GM18867 (cell line): ENCODE results near the gene DOCK1.

Experiments
- ATAC-seq: cut with Tn5 transposase; IDR thresholded peaks from one replicate; pipeline ENCODE4 v1.9.1; 2021; ENCODE audit warnings: mild to moderate bottlenecking, moderate library complexity; ENCODE audit not compliant: unreplicated experiment

The DOCK1 gene

DNA sequence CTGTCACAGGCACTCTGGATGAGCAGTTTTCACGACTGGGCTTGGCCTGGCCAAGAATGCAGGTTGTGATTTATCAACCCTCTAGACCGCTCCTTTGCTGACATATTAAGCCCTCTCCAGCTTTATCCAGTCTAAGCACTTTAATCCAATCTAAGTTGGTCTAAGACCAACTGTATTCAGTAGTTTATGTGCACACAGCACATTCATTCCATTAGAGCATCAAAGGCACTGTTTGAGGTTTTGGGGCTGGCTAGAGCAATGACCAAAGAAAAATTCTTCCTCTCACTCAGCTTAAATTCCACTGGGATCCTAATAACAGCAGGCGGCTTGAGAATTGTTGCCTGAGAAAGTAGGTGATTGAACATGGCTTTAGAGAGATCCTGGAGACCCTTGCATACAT, 467.1 kb downstream of the DOCK1 start:
- no peak for ATAC-seq

DNA sequence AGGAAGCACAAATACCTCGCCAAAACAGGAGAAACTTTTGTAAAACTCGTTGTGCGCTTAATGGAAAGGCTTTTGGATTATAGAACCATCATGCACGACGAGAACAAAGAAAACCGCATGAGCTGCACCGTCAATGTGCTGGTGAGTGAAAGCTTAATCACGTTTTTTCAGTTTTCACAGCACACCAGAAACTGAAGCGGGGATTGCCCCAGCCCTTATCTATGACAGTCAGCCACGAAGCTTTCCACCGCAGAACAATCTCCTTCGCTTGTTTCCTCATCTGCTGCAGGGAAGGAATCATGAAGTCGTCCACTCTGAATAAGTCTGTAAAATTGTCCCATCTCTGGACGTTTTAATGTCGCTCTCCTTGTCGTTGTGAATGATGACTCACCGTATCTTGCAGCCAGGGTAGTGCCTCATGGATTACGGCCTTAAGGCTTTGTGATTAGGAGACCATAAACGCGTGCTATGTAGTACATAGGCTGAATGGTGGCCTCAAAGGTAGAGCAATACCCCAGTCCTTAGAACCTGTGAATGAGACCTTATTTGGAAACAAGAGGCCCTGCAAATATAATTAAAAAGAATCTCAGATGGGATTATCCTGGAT, 468.9 kb downstream of the DOCK1 start:
- ATAC-seq = no peak

DNA sequence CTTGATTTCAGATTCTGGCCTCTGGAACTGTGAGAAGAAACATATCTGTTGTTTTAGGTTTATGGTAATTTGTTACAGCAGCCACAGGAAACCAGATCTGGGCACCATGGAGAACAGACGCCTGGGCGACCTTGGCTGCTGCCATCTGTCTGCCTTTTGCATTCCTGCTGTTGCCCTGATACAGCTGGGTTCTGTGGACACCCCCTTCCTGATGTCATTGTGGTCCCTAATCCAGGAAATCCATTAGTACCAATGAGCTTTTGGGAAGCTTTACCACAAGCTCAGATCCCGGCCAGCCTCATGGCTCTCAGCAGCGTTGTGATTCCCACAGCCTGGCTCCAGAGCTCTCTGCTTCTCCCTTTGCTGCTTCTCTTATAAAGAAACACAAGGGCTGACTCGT, 469.7 kb downstream of the DOCK1 start:
- no peak for ATAC-seq

DNA sequence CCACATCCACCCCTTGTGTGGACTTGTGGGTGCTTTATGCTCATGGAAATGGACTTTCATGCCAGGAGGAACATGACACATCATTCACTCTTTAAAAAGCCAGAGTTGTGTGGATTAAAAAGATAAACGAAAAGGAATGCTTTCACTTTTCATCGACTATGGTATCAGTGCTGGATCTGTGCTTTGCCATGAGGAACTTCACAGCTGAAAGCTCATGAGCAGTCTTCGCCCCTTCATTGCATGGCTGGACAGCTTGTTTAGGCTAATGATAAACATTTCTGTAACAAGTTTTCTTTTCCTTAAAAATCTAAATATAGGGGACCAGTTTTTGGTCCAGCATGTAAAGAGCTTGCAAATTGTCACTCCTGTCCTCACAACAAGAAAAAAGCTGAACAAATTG, 470.2 kb downstream of the DOCK1 start:
- ATAC-seq = no peak

DNA sequence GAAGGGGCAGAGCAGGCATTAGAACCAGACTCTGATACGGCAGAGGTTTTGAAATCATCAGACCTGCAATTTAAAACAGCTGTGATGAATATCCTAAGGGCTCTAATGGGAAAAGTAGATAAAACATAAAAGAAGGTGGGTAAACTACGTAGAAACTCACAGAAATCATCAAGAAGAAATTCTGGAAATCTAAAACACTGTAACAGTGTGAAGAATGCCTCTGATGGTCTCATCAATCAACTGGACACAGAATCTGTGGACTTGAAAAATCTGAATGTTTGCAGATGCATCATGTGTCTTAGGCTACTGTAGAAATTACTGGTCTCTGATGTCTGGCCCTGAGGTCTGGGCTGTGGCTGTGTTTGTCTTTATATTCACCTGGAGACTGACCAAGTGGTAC, 470.8 kb downstream of the DOCK1 start:
- ATAC-seq = no peak

DNA sequence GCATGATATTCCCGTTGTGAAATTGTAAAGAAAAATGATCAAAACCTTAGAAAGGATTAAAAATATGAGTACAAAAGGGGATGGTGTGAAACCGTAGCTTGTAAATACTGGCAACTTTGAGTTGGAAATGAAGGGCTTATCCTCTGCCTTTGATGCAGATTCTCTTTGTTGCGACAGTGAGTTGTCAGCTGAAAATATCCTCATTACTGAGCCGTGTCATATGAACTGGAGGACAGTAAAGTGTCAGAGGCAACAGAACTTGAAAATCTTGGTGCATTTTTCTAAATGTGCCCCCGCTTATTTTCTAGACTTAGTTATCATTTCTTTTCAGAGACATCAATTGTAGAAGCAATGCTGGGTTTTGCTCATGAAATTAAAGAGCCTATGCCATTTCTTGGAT, 473.4 kb downstream of the DOCK1 start:
- no peak for ATAC-seq

DNA sequence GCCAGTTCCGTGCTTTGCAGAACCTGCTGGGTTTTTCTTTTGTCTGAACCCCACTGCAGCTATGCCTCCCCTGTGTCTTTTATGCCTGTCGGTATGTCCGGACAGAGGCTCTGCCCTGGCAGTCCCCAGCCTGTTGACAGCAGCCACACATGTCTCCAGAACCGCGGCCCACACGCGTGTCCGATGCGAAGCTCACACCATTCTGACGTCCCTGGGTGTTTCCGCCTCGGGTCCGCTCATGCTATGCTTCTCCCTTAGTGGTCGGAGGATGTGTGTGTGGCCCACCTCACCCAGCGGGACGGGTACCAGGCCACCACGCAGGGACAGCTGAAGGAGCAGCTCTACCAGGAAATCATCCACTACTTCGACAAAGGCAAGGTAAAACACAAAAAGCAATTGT, 479.3 kb downstream of the DOCK1 start:
- ATAC-seq = no peak

DNA sequence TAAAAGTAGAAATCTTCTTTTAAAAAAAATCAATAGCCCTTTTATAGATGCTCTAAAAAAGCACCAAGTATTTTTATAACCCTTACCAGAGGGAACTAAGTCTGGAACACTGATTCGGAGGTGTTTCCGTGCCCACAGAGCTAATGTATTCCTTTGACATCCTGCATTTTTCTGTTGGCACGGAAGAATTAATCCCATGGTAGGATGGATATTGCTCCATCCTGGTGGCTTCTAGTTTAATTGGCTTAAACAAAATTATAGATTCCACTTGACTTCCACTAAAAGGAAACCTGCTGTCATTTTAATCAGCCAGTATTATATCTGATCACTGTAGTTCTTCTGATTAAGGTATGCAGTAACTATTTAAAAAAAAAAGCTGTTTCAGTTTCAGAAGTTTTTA, 479.8 kb downstream of the DOCK1 start:
- ATAC-seq = no peak

DNA sequence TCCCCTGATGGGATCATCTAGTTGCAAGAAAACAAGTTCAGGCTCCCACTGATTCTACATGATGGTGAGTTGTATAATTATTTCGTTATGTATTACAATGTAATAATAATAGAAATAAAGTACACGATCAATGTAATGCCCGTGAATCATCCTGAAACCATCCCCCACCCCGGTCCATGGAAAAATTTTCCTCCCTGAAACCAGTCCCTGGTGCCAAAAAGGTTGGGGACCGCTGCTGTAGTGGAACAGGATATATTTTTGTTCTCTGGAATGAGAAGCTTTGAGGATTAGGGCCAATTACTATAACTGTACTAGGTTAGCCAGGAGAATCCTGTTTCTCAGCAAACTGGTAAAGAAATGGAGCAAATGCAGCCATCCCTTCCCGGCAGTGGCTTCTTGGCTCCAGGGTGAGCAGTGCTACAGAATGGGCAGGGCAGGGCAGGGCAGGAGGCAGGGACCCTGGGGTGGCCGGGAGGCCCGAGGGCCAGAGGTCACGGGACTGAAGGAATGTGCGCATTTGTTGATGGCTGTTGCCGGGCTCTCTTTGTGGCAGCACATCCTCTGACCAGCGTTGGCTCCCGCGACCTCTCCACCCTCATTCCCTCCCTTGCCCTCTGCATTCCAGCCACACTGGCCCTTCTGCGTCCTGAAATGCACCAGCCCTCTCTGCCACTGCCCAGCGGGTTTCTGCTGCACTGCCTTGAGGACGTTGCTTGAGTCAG, 481.5 kb downstream of the DOCK1 start:
- ATAC-seq = no peak

DNA sequence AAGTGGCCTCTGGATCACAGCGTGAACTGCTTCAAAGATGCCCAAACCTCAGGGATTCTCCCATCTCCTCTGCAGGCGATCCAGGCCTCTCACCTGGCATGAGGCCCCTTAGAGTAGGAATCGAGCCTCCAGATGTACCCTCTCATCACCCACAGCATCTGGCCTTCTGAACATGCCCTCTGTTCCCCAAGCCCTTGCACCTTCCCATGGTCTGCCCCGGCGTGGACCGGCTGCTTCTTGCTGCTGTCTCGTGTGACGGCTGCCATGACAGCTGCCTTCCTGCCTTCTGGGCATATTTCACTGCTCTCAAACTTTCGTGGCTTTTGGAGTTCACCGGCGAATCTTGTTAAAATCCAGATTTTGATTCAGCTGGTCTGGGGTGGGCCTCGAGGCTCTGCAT, 486.6 kb downstream of the DOCK1 start:
- ATAC-seq = no peak

DNA sequence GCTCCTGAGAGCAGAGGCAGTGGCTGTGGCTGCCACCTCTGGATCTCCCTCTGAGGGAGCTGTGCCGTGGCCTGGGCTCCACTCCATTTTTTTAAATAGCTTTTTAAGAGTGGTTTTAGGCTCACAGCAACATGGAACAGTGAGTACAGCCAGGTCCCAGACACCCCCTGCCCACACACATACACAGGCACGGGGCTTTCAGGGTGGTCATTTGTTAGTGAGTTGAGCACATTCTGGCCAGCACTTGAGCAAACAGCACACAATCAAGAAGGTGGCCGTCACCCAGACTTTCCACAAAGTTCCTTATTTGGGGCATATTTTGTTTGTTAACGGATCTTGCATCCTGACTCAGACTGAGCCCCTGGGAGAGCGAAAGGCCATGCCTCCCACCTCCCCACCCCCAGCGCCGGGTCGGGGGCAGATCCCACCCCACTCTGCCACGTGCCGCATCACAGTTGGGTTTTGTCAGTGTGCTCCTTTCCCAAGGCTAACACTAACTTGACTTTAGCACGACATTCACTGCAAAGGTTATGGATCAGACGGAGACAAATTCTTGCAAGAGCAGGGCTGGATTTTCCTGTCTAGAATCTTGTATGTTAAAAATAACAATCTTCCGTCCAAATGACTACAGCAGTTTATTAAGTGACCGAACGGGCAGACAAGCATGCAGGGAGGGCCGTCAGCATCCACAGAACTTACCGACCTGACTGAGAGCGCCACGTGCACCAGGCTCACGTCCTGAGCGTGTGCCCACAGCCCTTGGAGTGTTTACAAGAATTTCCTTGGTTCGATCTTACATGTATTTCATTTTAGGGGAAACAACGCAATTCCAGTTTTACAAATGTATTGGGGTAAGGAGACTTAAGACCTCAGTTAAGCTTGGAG, 487.4 kb downstream of the DOCK1 start:
- no peak for ATAC-seq

DNA sequence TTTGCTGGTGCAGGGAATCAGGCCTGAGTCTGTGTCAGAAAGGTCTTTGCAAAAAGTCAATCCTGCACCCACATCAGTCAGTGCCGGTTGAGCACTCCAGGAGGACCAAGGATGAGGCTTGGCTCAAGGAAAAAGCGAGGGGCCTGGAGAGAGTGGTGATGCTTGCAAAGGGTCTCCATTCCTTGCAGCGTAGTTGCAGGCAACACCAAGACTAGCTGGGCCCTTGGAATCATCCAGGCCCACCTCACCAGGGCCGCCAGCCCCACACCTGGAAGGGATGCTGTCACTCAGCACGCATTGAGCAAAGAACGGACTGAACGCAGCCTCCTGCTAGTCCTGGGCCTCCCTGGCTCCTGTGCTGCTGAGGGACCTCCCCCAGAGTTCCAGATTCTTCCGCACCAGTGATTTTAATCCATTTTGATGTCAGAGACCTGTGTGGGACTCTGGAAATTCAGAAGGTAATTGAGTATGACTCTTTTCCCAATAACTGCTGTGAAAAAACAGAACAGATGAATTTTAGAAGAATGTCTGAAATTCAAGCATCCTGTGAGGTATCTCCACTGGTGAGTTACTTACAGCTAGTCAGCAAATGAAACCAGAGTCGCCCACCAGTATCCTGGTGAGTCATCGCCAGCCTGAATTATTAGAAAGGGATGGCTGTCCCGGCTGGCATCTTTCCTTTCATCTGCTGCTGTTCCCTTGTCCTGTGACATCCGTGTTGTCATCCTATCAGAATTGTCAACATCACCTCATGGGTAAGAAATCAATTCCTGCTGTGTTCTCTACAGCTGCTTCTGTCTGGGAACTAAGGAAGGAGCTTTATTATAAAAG, 493.1 kb downstream of the DOCK1 start:
- ATAC-seq = no peak

DNA sequence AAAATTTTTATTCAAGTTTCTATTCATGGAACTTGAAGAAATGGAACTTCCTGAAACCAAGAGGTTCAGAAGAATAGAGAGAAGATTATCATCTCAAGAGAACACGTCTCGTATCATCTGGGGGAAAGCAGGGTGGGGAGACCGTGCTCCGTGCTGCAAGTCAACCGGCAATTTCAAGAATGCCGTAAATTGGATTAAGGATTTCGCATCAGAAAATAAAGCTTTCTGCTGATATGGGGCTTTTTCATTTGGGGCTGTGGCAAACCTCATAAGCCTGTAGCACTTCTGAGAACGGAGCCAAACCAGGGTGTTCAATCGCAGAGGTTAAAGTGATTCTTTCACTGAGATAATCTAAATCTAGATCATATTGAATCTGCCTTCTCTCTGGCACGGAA, 493.7 kb downstream of the DOCK1 start:
- ATAC-seq = no peak

DNA sequence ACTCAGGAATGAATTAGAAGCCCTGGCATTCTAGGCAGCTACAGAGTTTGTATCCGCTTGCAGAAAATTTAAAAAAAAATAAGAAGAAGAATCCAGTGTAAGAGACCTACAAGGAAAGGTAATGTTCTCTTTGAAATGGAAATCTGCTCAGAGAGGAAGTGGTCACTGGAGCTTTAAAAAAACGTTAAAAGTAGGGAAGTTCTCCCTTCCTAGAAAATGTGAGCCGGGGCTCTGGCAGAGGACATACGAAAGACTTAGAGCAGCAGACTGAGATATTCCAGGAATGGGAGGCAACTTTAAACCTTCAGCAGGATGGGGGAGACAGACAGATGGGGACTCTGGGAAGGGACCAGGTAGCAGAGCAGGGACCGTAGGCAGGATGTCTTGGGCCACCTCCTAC, 494.4 kb downstream of the DOCK1 start:
- no peak for ATAC-seq

DNA sequence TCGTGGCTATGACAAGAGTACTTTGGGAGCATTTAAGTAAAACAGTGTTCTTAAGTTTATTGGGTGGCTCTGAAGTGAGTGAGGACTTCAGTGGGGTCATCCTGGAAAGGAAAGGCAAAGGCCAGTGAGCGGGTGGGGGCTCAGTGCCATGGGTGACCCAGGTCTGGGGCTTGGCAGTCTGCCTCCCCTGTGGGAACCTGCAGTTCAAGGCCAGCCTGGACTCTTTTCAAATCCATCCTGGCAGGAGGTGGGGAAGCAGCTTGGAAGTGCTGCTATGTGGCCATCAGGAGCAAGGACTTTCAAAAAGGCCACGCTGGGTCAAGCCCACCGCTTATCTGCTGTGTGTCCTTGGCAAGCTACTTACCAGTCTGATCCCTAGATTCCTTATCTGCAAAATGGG, 495.0 kb downstream of the DOCK1 start:
- ATAC-seq = no peak

DNA sequence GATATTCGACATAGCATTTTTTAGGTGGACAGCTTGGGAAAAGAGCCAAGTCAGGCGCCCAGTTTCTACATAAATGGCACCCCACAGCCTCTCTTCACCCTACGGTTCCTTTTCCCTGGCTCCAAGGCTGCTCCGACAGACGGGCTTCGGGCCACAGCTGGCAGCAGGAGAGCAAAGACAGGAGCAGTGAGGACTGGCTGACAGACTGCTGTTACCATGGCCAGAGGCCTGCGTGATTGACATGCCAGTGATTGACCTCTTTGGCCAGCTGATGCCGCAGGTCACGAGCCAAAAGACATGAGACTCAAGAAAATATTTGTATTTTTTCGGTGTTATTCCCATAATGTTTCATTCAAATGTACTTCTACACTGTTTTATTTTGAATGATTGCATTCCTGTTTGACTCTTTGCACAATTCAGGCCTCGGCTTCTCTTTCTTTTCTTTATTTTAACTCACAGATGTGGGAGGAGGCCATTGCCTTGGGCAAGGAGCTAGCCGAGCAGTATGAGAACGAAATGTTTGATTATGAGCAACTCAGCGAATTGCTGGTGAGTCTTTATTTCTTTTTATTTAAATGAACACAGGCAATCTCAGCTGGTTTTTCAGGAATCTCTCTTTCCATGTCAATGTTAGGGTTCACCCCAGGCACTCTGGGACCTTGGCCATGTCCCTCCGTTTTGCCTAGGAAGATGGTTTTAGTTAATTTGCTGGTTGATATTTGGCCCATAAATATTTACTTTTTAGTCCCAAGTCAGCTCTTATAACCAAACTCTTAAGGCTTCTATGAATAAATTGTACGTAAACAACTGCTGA, 497.6 kb downstream of the DOCK1 start:
- ATAC-seq = no peak

DNA sequence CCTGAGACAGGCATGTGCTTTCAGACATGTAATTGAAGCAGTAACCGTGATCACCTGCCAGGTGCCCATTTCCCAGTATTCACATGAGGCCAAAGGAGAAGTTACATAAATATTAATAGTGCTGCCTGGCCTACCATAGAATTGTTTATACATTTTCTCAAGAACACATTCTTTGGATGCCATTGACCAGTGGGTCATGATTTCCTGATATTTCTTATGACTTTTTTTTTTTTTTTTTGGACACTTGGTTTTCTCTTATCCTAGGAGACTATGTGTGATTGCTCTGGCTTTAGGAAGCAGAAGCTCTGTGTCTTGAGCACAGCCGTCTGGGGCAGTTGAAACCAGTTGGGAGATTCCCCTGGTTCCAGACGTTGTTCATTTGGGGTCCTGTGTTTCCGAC, 500.0 kb downstream of the DOCK1 start:
- no peak for ATAC-seq

DNA sequence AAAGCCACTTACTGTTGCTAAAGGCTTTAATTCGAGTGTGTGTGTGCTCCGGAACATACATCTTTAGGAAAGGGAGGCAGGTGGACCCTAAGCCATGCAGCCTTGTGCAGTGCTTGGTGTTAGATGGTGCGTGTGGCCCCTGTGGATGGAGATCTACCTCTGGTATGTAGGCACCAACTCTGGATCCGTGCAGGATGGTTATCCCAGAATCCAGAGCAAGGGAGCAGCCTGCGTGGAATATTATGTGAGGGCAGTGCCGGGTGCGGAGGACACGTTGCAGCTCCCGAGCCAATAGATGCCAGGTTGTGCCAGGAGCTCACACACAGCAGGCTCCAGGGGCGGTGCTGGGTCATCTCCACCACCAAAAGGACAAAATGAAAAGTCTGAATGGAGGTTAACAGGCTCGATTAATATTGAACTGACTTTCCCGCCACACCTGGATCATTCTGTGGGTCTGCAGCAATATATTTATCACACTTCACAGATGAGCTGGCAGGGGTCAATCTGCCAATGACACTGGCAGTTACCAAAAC, 500.9 kb downstream of the DOCK1 start:
- no peak for ATAC-seq

DNA sequence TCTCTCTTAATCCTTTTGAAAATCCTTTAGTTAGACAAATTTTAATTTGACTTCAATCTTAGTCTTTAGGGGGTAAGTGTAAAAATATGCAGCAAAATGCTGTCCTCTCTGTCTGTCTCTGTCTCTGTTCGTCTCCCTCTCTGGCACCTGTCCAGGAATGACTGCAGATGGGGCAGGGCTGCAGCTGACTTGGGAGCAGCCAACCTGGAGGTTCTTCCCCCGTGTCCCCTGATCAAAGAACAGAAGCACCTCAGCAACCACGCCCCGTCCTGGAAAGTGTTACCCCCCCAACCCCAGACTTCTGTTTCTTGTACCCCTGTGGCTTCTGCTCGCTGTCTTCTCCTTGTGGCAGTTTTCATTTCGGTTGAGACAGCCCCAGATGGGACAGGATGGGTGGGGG, 502.3 kb downstream of the DOCK1 start:
- no peak for ATAC-seq

DNA sequence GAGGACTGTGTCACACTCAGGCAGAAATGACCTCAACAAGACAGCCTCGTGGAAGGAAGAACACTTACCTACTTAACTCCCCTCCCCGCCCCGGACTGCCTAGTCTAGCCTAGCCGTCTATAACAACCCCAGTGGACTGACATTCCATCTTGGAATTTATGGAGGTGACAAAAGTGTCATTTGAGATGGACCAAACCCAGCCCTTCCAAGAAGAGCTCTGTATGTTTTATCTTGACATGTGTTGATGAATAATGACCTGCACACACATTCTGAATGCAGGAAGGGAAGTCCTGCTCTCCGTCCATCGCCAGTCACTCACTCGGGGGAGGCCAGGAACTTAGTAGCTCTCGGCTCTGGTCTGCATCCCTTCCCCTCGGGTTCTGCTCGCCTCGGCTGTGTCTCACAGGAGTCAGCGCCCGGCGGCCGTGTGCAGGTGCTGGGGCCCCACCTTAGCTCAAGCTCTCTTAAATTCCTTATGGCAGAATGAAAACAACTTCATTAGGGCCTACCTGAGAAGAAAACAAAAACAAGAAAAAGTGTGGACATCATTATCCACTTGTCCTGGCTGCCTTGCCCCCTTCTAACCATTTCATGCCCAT, 503.0 kb downstream of the DOCK1 start:
- ATAC-seq = no peak
